Type B pancreatic cell (in vitro differentiated cells): ENCODE data around the gene COMTD1. TPM values are rescaled to one million over a fixed set of nuclear protein-coding genes. Genes with fewer than 3 reads are reported as not detected.

ENCODE experiments used
- DNase-seq: peaks from one replicate; pipeline ENCODE4 v3.0.0; 2021; ENCODE audit warnings: mixed read lengths; ENCODE audit not compliant: unreplicated experiment; ENCODE audit errors: extremely low spot score
- H3K27ac Mint-ChIP-seq: 2 replicates; pipeline ENCODE4 v1.8.0; 2021; ENCODE audit warnings: mild to moderate bottlenecking, mixed read lengths
- H3K27me3 Mint-ChIP-seq: 2 replicates; pipeline ENCODE4 v1.8.0; 2021; ENCODE audit warnings: mixed read lengths
- H3K36me3 Mint-ChIP-seq: 2 replicates; pipeline ENCODE4 v1.8.0; 2021; ENCODE audit warnings: mixed read lengths
- H3K4me1 Mint-ChIP-seq: one replicate; pipeline ENCODE4 v1.8.0; 2021; ENCODE audit warnings: mixed read lengths; ENCODE audit not compliant: unreplicated experiment
- H3K4me3 Mint-ChIP-seq: 2 replicates; pipeline ENCODE4 v1.8.0; 2021; ENCODE audit warnings: mild to moderate bottlenecking, mixed read lengths
- H3K9me3 Mint-ChIP-seq: 2 replicates; pipeline ENCODE4 v1.8.0; 2021; ENCODE audit warnings: mixed read lengths
- CTCF ChIP-seq: fragments of 200-600 bp; sonication (generic); conservative IDR thresholded peaks from 2 replicates; pipeline ENCODE4 v1.5.0; 2021; ENCODE audit warnings: antibody characterized with exemption, mild to moderate bottlenecking
- total RNA-seq: library from RNA; stranded (reverse); gene quantifications from 2 replicates; pipeline ENCODE4 v1.2.1, GENCODE V29; 2021; ENCODE audit warnings: low replicate concordance

Gene COMTD1
- total RNA-seq, 1 donor from 2014 or later, result 40.4 TPM

GRCh38 chr10:75265856-75266255 lies 30.1 kb upstream of the COMTD1 start:
- Mint-ChIP-seq H3K9me3 (peaks cover 4% of the 10 kb centered on the region), H3K4me1 (peaks cover 14% of the 10 kb centered on the region), H3K27ac (no peak overlapping the region), H3K27me3 (no peaks in the 10 kb centered on the region), H3K4me3 (no peak overlapping the region), H3K36me3 (peaks cover 3% of the 10 kb centered on the region)
- TF ChIP-seq CTCF, result no peak
- no peak for DNase-seq

GRCh38 chr10:75263806-75264205 lies 28.0 kb upstream of the COMTD1 start:
- Mint-ChIP-seq H3K9me3 (peaks cover 3% of the 10 kb centered on the region), H3K4me3 (no peak overlapping the region), H3K4me1 (peaks cover 14% of the 10 kb centered on the region), H3K27ac (peak overlapping the region; percentile 23), H3K27me3 (no peaks in the 10 kb centered on the region), H3K36me3 (no peaks in the 10 kb centered on the region)
- no peak for DNase-seq
- no peak for TF ChIP-seq CTCF

GRCh38 chr10:75261813-75262705 lies 26.3 kb upstream of the COMTD1 start:
- H3K9me3 Mint-ChIP-seq, result peaks cover 3% of the 10 kb centered on the region
- TF ChIP-seq CTCF, result no peak
- H3K36me3 Mint-ChIP-seq, result peaks cover under 1% of the 10 kb centered on the region
- peaks cover 14% of the 10 kb centered on the region for H3K4me1 Mint-ChIP-seq
- H3K4me3 Mint-ChIP-seq, result peak overlapping the region; percentile 64
- peak overlapping the region; percentile 72 for H3K27ac Mint-ChIP-seq
- H3K27me3 Mint-ChIP-seq, result no peaks in the 10 kb centered on the region
- DNase-seq, result no peak

- peaks cover 3% of the 10 kb centered on the region for H3K36me3 Mint-ChIP-seq
- H3K4me3 Mint-ChIP-seq, result no peak overlapping the region
- peaks cover 8% of the 10 kb centered on the region for H3K4me1 Mint-ChIP-seq
Observed at GRCh38 chr10:75260990-75261389, 25.2 kb upstream of the COMTD1 start.

GRCh38 chr10:75254739-75255138 lies 19.0 kb upstream of the COMTD1 start:
- TF ChIP-seq CTCF, result no peak
- H3K36me3 Mint-ChIP-seq, result peaks cover 7% of the 10 kb centered on the region
- no peaks in the 10 kb centered on the region for H3K4me1 Mint-ChIP-seq
- no peaks in the 10 kb centered on the region for H3K27me3 Mint-ChIP-seq
- no peak for DNase-seq
- no peak overlapping the region for H3K27ac Mint-ChIP-seq
- H3K9me3 Mint-ChIP-seq, result peaks cover 15% of the 10 kb centered on the region
- no peak overlapping the region for H3K4me3 Mint-ChIP-seq

More at GRCh38 chr10:75260990-75261389, 25.2 kb upstream of the COMTD1 start:
- no peak overlapping the region for H3K27ac Mint-ChIP-seq
- DNase-seq, result no peak
- no peaks in the 10 kb centered on the region for H3K27me3 Mint-ChIP-seq
- no peak for TF ChIP-seq CTCF
- peaks cover 3% of the 10 kb centered on the region for H3K9me3 Mint-ChIP-seq
